GM18867 (cell line): ENCODE data around the gene NOPCHAP1.
"Not testable (repeated sequence)": the region's sequence is repeated elsewhere in the genome, so short reads cannot be mapped to it uniquely, and the experiment has no call there.

ENCODE experiments used
- ATAC-seq: cut with Tn5 transposase; IDR thresholded peaks from one replicate; pipeline ENCODE4 v1.9.1; 2021; ENCODE audit warnings: mild to moderate bottlenecking, moderate library complexity; ENCODE audit not compliant: unreplicated experiment

NOPCHAP1 gene

DNA sequence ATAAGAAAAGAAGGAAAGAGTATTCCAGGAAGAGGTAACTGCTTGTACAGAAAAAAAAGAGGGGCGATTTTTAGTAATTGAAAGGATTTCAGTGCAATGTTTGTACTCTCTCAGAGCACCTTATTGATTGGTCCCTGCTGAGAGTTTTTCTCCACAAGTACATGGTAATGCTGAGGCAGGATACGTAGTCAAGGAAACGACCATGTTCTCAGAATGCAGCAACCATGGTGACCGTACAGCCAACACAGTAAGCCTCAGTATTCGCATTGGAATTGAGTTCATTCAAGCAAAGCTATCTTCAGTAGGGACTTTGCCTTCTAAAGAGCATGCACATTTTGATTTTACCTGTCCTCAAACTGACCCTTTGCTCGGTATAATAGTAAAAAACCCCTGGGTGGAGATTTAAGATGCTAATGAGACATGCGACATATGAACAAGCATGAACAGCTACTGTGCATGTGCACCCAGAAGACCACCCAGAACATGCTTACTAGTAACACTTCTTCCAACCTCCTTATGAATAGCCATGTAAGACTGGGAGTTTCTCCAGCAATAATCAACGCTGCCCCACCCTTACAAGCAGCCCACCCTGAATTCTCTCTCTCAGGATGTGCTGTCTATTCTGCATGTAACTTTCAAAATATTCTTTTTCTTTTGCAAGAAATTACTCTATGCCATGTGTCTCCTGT, 21.8 kb upstream of the NOPCHAP1 start:
- ATAC-seq, result no peak

DNA sequence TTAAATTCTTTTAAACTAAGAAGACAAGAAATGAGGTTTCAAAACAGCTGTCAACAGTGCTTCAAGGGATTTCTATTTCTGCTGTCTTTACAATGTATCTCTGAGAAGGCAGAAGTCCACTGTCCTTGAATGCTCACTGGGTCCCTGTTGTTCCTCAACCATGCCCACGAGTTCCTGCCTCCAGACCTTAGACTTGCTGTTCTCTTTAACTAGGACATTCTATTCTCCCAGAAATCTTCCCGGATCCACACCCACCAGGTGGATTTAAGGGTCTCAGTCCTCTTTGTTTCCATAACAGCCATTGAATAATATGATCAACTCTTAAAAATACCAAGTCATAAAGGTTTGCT, 21.3 kb upstream of the NOPCHAP1 start:
- ATAC-seq, result no peak

DNA sequence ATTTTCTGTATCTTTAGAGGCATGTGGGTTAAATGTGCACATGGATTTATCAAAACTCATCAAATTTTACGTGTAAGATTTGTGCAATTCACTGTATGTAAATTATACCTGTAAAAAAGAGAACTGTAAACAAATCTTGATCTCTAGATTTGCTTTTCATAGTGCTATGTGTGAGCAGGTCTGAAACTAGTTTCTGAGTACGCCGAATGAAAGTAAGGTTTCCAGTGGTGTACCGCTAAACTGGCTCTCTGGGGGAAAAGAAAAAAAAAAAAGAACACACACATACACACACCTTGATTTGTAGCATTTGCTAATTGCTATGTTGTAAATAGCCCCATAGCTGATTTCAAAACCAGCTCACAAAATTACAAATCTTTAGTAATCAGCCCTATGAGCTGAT, 19.4 kb upstream of the NOPCHAP1 start:
- ATAC-seq, result peak; percentile 85

DNA sequence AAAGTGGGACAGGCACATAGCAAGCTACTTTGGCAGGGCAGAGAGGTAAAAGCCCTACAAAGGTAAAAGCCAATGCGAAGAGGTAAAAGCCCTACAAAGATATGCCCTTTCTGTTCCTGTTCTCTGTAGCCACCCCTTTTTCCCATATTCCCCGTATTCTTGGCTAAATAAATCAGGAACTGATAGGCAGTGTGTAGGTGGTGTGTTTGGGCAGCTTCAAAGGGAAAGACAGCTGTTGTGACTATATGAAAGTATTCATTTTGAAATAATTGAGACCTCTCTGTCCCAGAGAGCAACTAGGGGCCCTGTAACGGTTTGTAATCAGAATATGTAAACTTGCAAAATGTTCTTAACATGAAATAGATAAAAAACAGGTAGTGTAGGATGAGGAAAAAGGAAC, 16.8 kb upstream of the NOPCHAP1 start:
- no peak for ATAC-seq

DNA sequence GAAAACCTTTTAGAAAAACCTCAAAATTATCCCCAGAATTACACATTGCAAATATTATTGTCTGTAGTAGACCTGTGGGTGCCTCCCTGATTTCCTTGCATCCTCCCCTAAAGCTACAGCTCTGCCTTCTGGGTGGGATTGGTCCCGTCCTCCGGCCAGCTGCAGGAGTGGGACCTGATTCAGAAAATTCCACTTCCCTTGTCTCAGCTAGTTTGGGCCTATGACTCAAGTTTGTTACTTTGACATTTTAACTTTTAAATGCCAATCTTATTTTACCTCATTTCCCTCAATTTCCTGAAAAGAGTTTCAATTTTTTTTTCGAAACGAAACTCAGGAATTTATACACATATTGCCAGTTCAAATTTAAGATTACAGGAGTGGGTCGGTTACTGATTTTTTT, 14.8 kb upstream of the NOPCHAP1 start:
- ATAC-seq, result no peak

DNA sequence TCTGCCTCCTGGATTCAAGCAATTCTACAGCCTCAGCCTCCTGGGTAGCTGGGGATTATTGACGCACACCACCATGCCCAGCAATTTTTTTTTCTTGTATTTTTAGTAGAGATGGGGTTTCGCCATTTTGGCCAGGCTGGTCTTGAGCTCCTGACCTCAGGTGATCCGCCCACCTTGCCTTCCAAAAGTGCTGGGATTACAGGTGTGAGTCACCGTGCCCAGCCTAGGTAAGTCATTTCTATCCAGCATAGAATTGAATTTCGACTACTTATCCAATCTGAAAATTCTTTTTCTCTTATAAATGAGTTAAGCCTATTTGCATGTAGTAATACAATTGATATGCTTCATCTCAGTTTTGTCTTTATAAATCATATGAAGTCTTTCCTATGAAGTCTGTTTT, 12.9 kb upstream of the NOPCHAP1 start:
- no peak for ATAC-seq

DNA sequence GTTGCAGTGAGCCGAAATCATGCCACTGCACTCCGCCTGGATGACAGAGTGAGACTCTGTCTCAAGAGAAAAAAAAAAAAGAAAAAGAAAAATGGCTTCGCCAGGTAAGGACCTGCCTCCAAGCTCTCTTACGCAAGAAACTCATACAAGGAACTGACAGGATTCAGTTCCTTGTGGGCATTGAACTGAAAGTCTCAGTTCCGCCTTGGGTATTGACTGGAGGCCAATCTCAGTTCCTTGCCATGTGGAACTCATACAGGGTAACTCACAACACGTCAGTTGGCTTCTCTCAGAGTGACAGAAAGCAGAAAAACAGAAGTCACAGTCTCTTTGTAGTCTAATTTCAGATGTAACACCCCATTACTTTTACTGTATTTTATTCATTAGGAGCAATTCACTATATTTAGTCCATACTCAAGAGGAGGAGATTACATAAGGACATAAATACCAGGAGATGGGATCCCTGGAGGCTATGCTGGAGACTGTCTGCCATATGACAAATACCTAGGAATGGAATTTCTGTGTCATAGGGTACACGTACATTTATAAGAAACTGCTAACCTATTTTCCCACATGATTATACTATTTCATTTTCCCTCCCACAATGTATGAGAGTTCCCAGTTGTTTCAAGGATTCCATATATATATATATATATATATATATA, 11.4 kb upstream of the NOPCHAP1 start:
- ATAC-seq, result peak; percentile 99

DNA sequence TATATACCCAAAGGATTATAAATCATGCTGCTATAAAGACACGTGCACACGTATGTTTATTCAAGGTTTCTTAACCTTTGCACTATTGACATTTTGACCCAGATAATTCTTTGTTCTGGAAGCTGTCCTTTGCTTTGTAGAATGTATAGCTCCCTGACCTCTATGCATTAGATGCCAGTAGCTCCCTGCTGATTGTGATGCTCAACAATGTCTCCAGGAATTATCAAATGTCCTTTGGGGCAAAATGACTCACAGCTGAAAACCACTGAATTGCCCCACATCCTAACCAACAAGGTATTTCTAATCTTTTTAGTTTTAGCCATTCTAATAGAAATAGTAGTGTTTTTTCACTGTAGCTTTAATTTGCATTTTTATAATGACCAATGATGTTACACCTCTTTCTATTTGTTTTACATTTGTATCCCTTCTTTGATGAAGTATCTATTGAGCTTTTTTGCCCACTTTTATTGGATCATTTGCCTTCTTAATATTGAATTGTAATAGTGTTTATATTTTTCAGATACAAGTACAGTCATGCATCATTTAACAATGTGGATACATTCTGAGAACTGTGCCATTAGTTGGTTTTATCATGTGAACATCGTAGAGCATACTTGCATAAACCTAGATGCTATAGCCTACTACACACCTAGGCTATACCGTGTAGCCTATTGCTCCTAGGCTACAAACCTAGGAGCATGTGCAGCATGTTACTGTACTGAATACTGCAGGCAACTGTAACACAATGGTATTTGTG, 10.4 kb upstream of the NOPCHAP1 start:
- no peak for ATAC-seq

DNA sequence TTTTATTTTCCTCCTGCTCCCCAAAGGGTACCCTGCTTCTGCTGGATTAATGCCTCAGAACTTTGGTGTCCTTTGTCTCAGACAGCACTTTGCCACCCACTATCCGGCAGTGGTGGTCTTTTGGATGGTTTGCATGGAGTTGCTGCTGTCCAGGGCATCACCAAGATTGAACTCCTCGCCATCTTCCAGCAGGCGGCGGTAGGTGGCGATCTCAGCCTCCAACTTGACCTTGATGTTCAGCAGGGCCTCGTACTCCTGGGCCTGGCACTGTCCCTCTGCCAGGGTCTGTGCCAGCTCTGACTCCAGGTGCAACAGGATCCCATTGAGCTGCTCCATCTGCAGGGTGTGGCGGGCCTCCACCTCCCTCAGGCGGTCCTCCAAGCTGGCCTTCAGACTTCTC, 9.4 kb upstream of the NOPCHAP1 start:
- no peak for ATAC-seq

DNA sequence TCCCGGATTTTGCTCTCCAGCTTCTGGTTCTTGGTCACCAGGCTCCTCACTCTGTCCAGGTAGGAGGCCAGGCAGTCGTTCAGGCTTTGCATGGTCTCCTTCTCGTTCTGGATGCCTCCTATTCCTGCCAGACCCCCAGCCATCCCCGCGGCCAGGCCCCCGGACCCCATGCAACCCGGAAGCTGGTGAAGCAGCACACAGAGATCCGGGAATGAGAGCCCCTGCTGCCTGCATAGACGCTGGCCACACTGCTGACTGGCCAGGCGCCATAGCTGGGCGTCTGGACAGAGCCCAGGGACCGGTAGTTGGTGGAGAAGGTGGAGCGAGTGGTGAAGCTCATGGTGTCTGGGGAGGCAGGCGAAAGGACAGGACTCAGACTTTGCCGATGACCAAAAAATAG, 8.4 kb upstream of the NOPCHAP1 start:
- not testable (repeated sequence) for ATAC-seq

DNA sequence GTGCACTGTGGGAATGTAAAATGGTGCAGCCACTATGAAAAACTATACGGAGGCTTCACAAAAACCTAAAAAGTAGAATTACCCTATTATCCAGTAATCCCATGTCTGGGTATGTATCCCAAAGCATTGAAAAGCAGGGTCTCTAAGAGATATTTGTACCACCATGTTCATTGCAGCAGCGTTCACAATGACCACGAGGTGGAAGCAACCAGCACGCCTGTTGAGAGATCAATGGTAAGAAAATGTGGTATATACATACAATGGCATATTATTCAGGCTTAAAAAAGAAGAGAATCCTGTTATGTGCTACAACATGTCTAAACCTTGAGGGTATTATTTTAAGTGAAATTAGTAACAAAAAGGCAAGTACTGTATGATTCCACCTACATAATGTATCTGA, 910 bp upstream of the NOPCHAP1 start:
- no peak for ATAC-seq

DNA sequence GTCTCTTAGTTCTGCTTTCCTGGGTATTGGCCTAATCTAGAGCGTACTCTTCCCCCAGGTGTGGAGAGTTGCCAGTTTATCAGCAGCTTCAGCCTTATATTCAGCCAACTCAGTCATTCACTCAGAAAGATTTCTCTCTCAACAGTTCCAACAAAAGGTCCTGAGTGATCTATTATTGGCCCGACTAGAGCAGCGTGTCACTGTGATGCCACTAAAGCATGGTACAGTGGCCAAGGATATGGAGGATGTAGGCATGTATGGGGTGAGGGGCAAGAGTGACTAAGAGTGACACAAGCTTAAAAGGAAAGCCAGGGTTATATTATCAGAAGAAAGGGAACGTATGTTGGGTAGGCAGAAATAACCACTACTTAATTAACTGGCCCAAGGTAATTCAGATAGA, 4.8 kb downstream of the NOPCHAP1 start:
- no peak for ATAC-seq

DNA sequence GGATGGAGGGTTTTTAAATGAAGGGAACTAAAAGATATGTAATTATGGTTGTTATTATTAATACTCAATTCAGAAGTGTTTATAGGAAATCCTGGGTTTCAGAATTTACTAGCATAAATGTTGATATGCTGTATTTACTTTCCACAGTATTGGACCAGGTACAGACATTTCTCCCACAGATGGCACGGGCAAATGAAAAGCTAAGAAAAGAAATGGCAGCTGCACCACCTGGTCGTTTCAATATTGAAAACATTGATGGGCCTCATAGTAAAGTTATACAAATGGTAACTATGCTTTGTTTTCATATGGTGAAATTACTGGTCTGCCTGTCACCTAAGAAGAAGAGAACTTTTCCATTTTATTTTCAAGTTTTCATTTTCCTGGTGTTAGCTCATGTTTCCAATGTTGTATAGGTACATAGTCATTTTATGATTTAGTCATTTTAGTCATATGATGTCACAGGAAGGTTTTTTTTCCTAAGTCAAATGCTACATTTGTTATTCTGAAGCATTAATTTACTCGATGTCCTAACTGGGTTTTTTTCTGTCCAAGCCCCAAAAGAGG, 5.5 kb downstream of the NOPCHAP1 start:
- no peak for ATAC-seq

DNA sequence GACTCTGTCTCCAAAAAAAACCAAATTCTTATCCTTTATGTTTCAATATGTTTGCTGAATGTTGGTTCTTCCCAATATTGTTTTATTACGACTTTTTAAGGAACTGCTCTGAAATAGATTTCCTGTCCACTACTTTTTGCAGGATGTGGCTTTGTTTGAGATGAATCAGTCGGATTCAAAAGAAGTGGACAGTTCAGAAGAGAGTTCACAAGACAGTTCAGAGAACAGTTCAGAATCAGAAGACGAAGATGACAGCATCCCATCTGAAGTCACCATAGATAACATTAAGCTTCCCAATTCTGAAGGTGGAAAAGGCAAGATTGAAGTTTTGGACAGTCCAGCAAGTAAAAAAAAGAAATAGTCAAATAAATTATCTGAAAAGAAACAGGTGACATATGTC, 8.2 kb downstream of the NOPCHAP1 start:
- ATAC-seq, result no peak

DNA sequence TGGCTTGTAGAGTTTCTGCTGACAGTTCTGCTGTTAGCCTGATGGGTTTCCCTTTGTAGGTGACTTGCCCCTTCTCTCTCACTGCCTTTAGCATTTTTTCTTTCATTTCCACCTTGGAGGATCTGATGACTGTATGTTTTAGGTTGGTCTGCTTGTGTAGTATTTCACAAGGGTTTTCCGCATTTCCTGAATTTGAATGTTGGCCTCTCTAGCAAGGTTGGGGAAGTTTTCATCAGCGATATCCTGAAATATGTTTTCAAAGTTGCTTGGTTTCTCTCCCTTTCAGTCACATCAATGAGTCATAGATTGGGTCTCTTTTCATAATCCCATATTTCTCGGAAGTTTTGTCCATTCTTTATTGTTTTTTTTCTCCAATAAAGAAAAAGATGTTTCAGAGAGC, 11.4 kb downstream of the NOPCHAP1 start:
- ATAC-seq, result no peak

DNA sequence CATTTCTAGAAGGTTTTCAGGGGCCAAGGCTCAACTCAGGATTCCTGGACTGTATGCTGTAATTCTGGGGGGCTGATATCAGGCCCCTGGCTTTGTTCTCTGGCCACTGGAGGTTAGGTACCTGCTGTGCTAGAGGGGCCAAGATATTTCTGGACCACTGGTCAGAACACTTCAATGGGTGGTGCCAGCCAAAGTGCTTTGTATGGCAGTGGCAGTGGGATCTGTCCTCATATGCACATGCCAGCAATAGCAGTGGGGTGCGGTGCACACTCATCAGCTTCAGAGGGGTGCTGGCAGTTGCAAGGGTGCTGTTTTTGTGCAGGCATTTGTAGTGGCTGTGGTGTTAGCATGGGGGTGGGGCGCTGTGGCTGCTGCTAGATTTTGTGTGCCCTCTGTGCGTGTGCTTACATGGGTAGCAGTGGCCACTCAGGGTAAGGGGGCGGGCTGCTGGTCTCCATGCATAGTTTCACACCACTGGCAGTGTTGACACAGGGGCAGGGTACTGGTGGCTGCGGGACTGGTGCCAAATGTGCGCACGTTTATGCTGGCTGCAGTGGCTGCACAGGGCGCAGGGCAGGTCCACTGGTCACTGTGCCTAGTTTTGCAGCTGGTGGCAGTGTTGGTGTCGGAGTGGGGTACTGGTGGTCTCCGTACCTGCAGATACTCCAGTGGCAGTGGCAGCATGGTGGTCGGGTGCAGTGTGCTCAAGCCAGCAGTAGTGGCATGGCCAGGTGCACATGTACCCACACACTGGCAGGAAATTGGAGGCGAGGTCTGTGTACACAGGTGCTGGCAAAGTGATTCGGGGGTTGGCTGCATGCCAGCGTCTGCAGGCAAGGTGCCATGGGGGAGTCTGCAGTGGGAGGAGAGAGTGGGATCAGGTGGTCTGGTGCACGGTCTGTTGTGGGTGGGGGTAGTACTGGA, 12.6 kb downstream of the NOPCHAP1 start:
- ATAC-seq, result no peak

DNA sequence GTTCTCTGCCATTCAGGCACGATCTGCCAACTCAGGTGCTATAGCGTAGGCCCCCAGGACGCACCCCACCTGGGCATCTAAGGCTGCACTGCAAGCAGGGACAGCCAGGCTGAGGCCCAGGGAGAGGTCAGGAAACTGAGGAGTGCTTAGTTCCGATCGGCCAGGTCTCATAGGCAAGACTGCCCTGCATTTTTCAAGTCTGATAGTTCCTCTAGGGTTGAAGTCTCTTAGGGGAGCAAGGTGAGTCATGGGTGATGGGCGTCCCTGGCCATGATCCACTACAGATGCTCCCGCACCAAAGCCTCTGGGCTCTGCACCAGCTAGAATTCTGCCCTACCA, 13.2 kb downstream of the NOPCHAP1 start:
- no peak for ATAC-seq

DNA sequence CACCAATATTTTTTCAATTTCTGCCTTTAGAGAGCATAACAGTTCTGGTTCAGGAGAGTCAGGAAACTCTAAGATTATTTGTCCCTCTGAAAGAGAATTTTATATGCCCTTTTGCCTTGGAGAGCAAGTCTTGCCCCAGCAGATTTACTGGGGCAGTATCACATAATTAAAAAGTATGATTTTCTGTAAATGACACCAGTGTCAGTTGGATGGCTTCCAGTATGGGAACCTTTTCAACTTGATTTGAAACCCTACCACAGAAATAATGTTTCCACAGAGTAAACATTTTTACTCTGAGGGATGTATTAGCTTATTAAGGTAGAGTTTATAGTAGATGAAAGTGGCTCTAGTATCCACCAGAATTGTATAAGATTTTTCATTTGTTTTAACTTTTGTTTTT, 15.4 kb downstream of the NOPCHAP1 start:
- ATAC-seq, result no peak

DNA sequence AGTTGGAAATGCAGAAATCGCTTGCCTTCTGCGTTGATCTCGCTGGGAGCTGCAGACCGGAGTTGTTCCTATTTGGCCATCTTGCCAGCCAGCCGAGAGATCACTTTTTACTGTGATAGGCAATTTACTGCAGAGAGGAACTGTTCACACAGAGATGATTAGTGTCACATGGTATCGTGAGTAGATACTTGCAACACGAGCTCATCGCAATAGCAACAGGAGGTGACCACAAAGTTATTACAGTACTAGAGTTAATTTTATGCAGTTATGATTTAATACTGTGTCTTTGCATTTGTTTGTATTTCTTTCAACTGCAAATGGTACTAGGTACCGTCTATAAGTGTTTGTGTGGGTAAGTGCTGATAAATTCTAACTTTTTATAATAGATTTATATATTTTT, 27.8 kb downstream of the NOPCHAP1 start:
- ATAC-seq, result no peak

DNA sequence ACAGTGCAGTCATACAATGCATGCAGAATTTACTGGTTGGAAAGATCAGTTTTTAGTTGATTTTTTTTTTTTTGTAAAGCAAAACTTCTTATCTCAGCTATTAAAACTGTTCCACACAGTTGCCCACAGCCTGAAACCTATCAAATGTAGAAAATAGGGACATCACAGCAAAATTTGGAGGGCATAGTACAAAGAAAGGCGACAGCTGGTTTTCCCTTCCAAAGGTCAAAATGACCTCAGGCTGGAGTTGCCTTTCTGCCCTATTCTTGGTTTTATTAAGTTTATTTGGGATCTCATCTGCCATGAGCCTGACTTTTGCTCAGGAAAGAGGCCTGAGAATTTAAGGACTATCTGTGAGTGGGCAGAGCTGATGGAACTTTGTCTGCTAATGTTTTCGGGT, 28.5 kb downstream of the NOPCHAP1 start:
- ATAC-seq, result no peak

DNA sequence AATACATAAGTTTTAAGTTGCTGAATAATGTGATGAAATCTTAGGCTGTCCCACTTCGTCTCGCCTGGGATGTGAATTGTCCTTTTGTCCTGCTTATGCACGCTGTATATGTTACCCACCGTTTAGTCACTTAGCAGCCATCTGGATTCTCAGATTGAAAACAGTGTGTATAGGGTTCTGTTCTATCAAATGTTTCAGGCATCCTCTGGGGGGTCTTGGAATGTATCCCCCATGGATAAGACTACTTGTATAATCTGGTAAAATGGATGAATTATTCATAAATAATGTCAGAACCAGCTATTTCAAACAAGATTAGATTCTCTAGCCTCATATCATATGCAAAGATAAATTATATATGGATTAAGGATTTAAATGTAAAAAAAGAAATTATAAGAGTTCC, 29.4 kb downstream of the NOPCHAP1 start:
- ATAC-seq, result no peak
